HG03045 (cell line): ENCODE data around the gene LRP1-AS.

ENCODE experiments used
- ATAC-seq: cut with Tn5 transposase; IDR thresholded peaks from one replicate; pipeline ENCODE4 v1.9.1; 2021; ENCODE audit warnings: mild to moderate bottlenecking, moderate library complexity; ENCODE audit not compliant: unreplicated experiment

The LRP1-AS gene

DNA sequence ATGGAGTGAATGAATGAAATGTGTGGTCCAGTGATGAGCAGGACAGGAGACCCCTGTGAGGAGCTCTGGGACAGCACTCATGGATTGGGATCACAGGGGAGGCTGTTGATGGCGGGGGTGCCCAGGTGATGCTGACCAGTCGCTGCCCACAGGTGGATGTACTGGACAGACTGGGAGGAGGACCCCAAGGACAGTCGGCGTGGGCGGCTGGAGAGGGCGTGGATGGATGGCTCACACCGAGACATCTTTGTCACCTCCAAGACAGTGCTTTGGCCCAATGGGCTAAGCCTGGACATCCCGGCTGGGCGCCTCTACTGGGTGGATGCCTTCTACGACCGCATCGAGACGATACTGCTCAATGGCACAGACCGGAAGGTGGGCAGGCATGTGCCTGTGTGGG, 13.3 kb upstream of the LRP1-AS start:
- ATAC-seq: no peak

DNA sequence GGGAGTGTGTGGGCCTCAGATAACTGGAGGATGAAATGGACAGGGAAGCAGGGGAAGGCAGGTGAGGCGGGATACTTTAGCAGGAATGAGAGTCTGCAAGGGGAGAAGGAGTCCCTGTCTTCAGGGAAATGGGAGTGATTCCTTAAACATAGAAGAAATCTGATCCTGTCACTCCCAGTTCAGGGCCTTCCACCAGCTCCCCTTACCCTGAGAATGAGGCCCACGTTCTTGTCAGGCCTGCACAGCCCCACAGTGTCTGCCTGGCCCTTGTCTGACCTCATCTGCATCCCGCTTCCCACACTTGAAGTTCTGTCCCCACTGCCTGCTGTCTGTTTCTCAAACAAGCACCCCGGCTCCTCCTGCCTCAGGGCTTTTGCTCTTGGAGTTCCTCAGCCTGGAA, 12.6 kb upstream of the LRP1-AS start:
- no peak for ATAC-seq

DNA sequence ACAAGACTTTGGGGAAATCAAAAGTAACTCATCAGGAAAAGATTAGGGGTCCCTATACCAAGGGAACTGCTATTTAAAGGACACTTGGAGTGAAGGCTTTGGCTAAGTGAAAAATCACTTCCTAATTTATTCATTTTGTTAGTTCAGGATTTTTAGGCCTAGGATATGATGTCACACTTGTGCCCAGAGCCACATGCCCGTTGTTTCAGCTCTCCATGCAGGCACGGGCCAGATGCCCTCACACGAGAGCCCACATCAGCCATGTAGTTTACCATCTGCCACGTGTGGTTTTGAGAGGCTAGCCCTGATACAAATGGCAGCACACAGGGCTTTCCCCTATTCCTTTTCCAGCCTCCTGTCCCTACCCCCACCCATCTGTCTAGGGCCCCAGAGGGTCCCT, 11.9 kb upstream of the LRP1-AS start:
- no peak for ATAC-seq

DNA sequence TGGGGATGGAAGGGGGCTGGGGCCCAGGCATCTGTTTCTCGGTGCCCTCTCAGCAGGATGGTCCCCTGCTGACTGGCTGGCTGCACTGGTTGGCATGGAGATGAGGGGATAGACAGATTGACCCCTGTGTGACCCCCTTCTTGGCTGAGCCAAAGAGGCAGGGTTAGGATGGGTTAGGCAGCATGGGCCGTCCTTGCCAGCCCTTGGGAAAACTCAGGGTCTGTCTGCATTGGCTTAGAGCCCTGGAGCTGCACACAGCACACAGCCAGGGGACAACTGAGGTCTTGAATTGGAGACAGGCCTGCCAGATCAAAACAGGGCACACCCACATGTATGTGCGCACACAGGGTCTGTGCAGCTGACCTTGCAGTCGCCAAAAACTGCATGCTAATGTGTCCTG, 11.2 kb upstream of the LRP1-AS start:
- no peak for ATAC-seq

DNA sequence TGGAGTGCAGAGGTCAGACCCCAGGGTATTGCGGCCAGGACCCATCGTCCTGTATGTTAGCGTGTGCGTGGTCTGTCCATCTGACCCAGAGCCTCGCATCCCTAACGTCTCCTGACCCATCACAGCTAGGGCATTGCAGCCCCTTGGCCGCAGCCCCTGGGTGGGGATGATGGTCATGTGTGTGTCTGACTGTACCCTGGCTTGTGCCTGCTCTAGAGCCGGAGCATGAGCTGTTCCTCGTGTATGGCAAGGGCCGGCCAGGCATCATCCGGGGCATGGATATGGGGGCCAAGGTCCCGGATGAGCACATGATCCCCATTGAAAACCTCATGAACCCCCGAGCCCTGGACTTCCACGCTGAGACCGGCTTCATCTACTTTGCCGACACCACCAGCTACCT, 10.8 kb upstream of the LRP1-AS start:
- ATAC-seq: no peak

DNA sequence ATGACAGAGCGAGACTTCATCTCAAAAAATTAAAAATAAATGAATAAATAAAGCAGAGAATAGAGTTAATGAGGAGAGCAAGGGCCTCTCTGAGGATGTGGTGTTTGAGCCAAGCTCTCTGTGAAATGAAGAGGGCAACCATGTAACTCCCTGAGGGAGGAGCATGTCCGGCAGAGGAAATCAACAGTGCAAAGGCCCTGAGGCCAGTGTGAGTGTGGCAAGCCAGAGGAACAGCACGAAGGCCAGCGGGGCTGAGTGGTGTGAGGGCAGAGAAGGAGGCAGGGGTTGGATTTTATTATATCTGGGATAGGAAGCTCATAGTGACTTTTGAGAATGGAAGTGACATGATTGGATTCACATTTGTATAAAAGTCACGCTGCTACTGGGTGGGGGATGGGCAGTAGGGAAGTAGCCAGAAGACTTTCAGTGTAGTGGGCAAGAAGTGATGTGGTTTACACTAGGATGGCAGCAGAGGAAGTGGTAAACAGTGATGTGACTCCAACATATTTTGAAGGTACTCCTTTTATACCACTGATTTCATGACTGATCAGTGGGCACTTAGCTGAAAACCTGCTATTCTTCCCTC, 10.3 kb upstream of the LRP1-AS start:
- ATAC-seq: no peak

DNA sequence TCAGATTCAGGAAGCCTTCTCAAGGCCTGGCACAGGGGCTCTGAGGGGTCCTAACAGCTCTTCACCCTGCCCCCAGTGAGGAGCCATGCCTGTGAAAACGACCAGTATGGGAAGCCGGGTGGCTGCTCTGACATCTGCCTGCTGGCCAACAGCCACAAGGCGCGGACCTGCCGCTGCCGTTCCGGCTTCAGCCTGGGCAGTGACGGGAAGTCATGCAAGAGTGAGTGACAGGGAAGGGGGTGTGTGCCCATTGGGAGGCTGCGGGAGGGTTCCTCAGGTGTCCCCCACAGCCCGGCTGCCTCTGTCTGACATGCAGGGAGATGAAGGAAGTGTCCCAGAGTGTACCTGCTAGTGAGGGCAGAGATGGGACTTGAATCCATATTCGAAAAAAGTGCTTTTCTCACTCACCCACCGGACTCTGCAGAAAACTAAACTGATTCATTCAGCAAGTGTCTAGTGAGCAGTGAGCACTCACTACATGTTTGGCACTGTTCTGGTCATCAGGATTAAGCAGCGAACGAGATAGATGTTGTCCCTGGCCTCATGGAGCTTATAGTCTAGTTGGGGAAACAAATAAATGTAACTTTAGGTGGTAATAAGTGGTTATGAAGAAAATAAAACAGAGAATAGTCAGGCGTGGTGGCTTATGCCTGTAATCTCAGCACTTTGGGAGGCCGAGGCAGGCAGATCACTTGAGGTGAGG, 9.4 kb upstream of the LRP1-AS start:
- ATAC-seq: no peak

DNA sequence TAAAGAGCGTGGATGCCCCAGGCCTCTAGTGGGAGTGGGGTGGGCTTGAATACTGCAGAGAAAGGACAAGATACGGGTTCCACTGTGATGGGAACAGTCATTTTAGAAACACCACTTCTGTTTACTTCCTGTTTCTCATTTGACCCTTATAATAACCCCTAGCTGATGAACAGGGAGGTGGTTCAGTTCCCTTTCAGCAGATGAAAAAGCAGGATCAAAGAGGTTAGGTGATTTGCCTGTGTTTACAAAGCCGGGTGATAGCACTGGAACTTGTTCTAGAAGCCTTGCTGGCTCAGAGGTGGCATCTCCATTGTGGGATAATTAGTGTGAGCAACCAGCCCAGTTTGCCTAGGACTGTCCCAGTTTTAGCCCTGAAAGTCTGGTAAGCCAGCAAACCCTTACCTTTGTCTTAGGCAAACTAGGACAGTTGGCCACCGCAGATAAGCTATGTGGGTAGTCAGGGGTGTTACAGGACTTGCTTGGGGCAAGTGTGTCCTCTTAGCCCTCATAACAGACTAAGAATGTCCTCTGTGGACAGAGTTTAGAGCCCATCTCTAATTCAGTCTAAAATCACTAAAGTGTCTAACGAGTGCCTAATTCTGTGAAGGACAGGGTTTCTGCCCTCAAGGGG, 7.5 kb upstream of the LRP1-AS start:
- no peak for ATAC-seq

DNA sequence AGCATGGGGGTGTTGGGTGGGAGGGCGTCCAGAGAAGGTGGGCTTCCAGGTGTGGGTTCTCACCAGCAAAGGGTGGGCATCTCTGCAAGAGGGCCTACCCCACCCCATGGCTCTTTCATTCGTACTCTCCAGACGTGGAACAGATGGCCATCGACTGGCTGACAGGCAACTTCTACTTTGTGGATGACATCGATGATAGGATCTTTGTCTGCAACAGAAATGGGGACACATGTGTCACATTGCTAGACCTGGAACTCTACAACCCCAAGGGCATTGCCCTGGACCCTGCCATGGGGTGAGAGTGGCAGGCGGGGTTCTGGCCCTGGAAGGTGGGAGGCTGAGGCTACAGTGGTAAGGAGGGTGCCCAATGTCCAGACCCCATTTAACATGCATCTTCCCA, 6.7 kb upstream of the LRP1-AS start:
- ATAC-seq: no peak

DNA sequence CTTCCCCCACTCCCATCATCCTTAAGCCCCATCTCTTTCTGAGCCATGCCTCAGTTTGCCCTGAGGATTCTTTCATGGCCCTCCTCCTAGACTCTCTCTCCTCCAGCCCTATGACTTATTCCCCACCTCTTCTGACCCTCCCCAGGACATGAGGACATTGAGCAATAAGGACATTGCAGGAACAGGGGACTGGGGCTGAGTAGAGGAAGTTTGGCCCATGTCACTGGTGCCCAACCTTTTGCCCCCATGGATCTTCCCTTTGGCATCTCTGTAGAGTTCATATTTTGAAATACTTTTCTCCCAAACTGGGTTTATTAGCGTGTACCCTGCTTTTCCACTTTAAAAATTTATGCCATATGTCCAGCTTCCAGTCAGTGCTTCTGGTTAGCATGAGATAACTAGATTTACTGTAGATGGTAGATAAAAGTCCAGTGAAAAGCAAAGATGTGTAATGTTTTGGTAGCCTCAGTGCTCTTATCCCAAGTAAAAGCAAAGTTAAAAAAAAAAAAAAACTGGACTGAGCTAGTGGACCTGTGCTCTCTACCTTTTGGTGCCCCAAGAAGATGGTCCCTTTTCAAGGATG, 6.1 kb upstream of the LRP1-AS start:
- ATAC-seq: no peak

DNA sequence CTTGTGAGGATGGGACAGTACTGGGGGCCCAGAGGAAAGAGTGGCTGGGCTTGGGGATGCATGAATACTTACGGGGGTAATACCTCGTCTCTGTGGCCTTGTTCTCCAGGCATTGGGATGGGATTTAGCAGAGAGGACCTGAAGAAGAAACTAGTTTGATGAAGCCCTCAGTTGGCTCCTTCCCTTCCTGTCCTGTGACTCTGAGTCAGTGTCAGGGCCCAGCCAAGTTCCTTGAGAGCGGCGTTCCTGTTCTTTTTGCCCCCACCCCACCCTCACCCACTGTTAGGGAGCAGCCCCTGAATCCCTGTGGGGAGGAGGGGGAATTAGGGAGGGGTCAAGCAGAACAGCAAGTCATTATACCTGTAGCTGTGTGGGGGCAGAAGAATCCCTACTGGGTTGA, 5.2 kb upstream of the LRP1-AS start:
- no peak for ATAC-seq

DNA sequence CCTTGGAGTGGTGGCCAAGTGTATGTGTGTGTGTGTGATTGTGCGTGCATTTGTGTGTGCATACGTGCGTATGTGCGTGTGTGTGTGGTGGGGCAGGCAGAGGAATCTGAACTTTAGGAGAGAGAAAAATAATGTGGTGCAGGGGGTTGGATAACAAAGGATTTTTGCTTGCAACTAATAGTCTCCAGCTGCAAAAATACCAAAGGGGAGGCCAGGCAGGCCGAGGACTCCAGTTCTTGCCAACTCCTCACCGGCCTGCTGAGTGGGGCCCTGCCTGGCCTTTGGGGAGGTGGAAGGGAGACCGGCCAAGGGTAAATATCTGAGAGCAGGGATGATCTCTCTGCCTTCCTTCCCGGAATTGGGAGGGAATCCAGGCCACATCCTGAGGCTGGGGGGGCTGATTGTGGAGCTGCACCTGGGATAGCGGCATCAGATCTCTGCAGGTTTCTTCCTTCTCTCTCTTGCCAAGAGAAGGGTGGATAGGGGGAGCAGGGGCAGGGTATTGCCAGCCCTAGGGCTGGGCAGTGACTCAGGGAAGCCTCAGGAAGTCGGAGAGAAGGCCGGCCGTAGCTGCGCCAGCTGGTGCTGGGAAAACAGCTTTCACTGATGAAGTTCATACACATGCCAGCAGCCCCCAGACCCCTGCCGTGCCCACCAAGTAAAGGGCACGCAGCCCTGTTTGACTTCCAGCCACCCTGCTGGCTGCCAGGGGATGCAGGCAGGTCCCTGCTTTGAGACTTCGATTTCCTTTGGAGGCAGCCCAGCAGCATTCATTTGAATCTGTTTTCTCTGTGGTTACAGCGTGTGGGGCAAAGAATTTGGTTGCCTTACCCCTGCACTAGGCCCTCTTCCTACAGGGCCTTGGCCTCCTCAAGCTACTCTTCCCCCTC, 4.6 kb upstream of the LRP1-AS start:
- no peak for ATAC-seq

DNA sequence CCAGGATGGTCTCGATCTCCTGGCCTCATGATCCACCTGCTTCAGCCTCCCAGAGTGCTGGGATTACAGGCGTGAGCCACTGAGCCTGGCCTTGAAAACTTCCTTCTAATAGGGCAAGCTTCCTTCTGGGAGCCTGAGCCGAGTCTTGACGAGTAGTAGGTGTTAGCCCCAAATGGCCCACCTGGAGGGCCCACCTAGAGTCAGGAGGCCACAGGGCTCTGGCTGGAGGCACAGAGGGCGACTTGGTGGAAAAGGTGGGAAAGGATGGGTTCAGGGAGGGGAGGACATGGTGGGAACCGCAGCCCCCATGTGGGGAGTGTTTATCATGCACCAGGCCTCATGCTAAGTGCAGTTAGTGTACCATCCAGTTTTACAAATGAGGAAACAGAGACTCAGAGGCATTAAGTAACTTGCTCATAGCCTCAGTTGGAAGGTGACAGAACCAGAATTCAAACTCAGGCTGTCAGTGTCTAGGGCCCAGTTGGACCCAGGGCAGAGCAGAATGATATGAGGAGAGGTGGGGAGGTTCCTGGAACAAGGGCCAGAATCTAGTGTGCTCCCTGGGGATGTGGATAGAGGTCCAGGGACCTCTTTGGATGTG, 3.1 kb upstream of the LRP1-AS start:
- no peak for ATAC-seq

DNA sequence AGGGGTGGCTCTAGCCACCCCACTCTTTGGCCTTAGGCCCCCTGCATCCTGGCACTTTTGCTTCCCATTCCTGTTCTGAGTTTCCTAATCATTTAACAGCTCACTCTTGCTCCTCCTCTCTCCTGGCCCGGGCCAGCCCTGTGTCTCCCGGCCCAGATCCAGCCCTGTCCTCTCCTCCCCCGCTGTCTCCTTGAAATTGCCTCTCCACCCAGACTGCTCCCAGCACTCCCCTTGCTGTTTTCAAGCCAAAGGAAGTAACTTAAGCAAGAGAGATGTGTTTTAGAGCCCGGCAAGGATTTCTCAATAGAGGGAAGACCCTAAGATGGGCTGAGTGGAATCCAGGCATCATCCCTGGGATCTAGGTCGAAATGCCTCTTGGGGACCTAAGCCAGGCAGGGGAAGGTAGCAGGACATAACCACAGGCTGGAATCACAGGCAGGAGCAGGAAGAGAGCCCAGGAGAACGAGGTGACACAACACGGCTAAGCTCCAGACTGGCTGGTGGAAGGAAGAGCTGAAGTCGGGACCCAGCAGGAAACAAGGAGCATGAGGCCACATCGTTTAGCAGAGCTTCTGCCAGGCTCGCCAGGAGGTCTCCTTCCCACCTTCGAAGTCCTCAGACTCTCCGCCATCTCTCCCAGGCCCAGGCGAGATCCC, 2.0 kb upstream of the LRP1-AS start:
- ATAC-seq: no peak

DNA sequence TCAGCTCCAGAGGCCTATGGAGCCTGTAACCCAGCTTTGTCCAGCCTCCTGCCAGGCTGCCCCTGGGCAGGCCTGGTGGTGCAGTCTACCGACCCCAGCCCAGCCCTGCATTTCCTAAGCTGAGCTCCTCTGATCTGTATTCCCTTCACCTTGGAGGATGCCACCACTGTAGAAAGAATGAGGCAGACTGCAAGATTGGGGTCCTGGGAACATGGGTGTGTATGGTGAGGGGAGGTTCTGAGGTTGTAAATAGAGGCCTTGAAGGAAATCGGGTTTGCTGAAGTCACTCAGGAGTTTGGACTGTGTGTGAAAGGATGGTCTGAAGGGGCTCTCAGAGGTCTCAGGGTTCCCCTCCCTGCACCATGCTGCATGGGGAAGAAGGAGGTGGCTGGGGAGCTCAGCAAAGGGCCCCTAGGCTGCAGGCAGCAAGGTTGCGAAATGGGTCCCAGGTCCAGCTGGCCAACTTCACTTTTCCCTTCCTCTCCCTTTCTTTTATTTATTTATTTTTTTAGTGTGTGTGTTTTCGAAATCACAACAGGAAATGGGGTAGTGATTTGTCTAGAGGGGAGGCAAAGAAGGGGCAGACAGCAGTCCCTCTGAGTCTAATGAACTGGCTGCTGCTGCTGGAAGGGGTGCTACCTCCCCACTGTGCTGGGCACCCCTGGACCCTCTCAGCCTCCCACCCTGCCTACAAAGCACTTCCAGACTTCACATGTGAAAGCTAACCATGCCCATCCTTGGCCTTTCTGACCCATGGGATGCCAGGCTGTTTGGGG, 1.2 kb upstream of the LRP1-AS start:
- no peak for ATAC-seq

DNA sequence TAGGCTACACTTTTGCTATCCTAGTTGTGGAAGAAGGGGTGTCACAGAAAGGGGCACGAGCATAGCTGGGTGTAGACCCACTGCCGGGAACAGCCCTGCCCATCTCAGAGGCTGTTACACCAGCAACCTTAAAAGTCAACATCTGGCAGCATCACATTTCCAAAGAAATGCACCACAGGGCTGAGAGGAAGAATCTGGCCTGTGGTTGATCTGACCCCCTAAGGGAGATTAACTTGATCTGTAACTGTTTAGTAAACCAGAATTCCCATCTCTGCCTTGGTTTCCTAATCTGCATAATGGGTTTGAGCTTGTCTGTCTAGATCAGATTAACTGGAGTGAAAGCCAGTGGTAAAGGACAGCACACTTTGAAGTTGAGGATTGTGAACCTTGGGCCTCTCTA, 1.3 kb downstream of the LRP1-AS start:
- ATAC-seq: no peak

DNA sequence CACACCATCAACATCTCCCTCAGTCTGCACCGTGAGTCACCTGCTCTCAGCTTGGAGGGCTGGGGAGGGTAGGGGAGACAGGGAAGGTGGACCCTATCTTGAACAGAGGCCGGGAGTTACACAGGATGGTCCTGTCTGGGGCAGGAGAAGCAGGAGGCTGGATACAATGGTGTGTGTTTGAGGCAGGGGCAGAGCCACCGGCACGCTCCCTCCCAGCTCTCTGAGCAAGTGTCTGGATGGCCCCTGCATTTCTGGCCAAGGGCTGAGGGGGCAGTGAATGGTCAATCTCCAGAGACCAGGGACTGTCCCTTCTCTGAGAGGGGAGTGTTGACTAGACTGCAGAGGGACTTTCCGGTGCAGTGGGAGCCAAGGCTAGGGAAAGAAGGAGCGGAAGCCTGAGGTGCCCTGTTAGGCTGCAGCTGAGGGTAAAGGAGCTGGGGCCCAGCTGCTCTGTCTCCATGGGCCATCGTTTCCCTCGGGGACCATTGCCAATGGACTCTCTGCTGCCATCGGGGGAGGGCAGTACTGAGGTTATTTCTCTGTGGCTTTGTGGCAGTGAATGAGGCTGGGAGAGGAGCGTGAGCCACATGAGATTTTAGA, 1.9 kb downstream of the LRP1-AS start:
- ATAC-seq: no peak

DNA sequence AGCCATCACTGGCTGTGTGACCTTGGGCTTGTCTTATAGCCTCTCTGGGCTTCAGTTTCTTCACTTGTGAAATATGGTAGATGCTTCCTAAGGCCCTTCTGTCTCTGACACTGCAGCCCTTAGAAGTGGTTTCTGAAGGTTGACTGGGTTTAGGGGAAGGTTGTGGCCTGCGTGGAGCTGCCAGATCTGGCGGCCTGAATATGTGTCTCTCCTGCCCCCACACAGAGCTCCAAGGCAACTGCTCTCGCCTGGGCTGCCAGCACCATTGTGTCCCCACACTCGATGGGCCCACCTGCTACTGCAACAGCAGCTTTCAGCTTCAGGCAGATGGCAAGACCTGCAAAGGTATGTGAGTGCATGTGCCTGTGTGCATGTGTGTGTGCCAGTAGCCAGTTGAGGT, 4.0 kb downstream of the LRP1-AS start:
- ATAC-seq: no peak

DNA sequence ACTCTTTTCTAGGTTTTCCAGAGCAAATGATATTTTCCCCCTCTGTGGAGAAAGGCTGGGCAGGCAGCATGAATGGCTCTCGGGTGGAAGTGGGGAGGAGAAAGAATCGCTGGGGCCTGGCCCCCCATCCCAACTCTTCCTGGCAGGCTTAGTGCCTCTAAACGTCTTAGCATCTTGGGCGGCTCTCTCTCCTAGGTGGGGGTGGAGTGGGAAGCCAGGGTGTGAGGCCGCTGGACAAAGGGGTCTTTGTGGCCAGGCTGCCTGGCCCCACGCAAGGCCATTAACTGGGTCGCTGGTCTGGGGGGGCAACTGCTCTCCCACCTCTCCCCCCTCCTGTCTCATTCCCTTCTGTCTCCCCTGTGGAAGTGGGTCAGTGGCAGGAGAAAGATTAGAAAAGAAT, 4.7 kb downstream of the LRP1-AS start:
- no peak for ATAC-seq
